ENCODE measurements around the gene PCSK6.

PCSK6 gene

GRCh38 chr15:101448336-101448735, 41.2 kb downstream of the PCSK6 start:
- in situ Hi-C loops (cut with MboI; ENCODE audit: low sequenced_read_pairs) = no loop called here

- in situ Hi-C loops (cut with MboI; ENCODE audit: low sequenced_read_pairs) = no loop called here
Measured at GRCh38 chr15:101447561-101448071, 41.9 kb downstream of the PCSK6 start.

- in situ Hi-C loops (cut with MboI; ENCODE audit: low sequenced_read_pairs) = no loop called here
Measured at GRCh38 chr15:101447168-101447533, 42.4 kb downstream of the PCSK6 start.

GRCh38 chr15:101446518-101447167, 42.9 kb downstream of the PCSK6 start:
- in situ Hi-C loops (cut with MboI; ENCODE audit: low sequenced_read_pairs) = no loop called here

GRCh38 chr15:101445562-101446517, 43.7 kb downstream of the PCSK6 start:
- in situ Hi-C loops (cut with MboI; ENCODE audit: low sequenced_read_pairs) = no loop called here

GRCh38 chr15:101444807-101445508, 44.5 kb downstream of the PCSK6 start:
- in situ Hi-C loops (cut with MboI; ENCODE audit: low sequenced_read_pairs) = no loop called here

GRCh38 chr15:101444015-101444414, 45.5 kb downstream of the PCSK6 start:
- in situ Hi-C loops (cut with MboI; ENCODE audit: low sequenced_read_pairs) = no loop called here

- in situ Hi-C loops (cut with MboI; ENCODE audit: low sequenced_read_pairs) = no loop called here
Measured at GRCh38 chr15:101442272-101442671, 47.2 kb downstream of the PCSK6 start.

- in situ Hi-C loops (cut with MboI; ENCODE audit: low sequenced_read_pairs) = no loop called here
Measured at GRCh38 chr15:101441696-101442095, 47.8 kb downstream of the PCSK6 start.

- in situ Hi-C loops (cut with MboI; ENCODE audit: low sequenced_read_pairs) = no loop called here
Measured at GRCh38 chr15:101440846-101441590, 48.5 kb downstream of the PCSK6 start.

- in situ Hi-C loops (cut with MboI; ENCODE audit: low sequenced_read_pairs) = no loop called here
Measured at GRCh38 chr15:101439920-101440319, 49.6 kb downstream of the PCSK6 start.

- in situ Hi-C loops (cut with MboI; ENCODE audit: low sequenced_read_pairs) = no loop called here
Measured at GRCh38 chr15:101439285-101439919, 50.1 kb downstream of the PCSK6 start.

- in situ Hi-C loops (cut with MboI; ENCODE audit: low sequenced_read_pairs) = no loop called here
Measured at GRCh38 chr15:101438482-101439284, 50.8 kb downstream of the PCSK6 start.

GRCh38 chr15:101437618-101438481, 51.7 kb downstream of the PCSK6 start:
- in situ Hi-C loops (cut with MboI; ENCODE audit: low sequenced_read_pairs) = no loop called here

GRCh38 chr15:101437209-101437608, 52.3 kb downstream of the PCSK6 start:
- in situ Hi-C loops (cut with MboI; ENCODE audit: low sequenced_read_pairs) = no loop called here

- in situ Hi-C loops (cut with MboI; ENCODE audit: low sequenced_read_pairs) = no loop called here
Measured at GRCh38 chr15:101436526-101436925, 53.0 kb downstream of the PCSK6 start.

- in situ Hi-C loops (cut with MboI; ENCODE audit: low sequenced_read_pairs) = no loop called here
Measured at GRCh38 chr15:101435761-101436160, 53.7 kb downstream of the PCSK6 start.

All from hTERT RPE-1 (cell line).